HepG2 (cell line): ENCODE measurements around the gene ERC1. TPM values are rescaled to one million over a fixed set of nuclear protein-coding genes. Genes with fewer than 3 reads are reported as not detected.

ENCODE experiments used
- ATAC-seq: fragments of 200-7000 bp; cut with Tn5 transposase; 3 replicates; pipeline ENCODE4 v1.9.1; 2020; ENCODE audit warnings: mild to moderate bottlenecking, moderate library complexity
- BruUV-seq: library from RNA; stranded (reverse); fragments of 400-500 nt; replicated peaks from 2 replicates; lab custom pipeline; 2021; lab: Mats Ljungman, UMichigan
- CTCF ChIA-PET: fragments of 300-600 bp; formaldehyde crosslinking; extraction: SDS; loops from one replicate; lab custom pipeline; 2021; ENCODE audit warnings: low total read pairs, inconsistent platforms, low intra/inter-chr PET ratio; lab: Yijun Ruan, JAX
- POLR2A ChIA-PET: fragments of 350-600 bp; sonication (Branson Sonifier 250); formaldehyde crosslinking; loops from one replicate; lab custom pipeline; 2020; ENCODE audit warnings: antibody characterized with exemption, inconsistent platforms; lab: Yijun Ruan, JAX
- DNase-seq: peaks from one replicate; pipeline ENCODE4 v3.0.0-alpha.2; 2015; ENCODE audit warnings: low spot score
- FAIRE-seq: peaks from 3 replicates; lab custom pipeline; 2011; peaks lifted over from hg19 to GRCh38; lab: Jason Lieb, UNC
- H2AFZ ChIP-seq: one replicate; pipeline ENCODE4 v1.6.1; 2011; ENCODE audit warnings: low read length, inconsistent platforms
- H3K27ac ChIP-seq: fragments of 300-600 bp; 3 replicates; pipeline ENCODE4 v1.8.0; 2011; ENCODE audit warnings: mixed run types, mild to moderate bottlenecking, mixed read lengths, low read length, inconsistent platforms; ENCODE audit not compliant: insufficient read depth; ENCODE audit errors: extremely low read length
- H3K27me3 ChIP-seq, 2 experiments: fragments of 200-600 bp in 1 of 2; 2 replicates in 1 of 2; 3 replicates in 1 of 2; pipeline versions ENCODE4 v1.6.0 to v1.8.0; 2011; ENCODE audit warnings: low read length in 2 of 2, mild to moderate bottlenecking in 2 of 2, moderate library complexity in 2 of 2, inconsistent platforms in 1 of 2; ENCODE audit not compliant: insufficient read depth in 2 of 2, control insufficient read depth in 1 of 2
- H3K36me3 ChIP-seq, 2 experiments: fragments of 200-600 bp in 1 of 2; replicated peaks in 1 of 2; 2 replicates in 1 of 2; 3 replicates in 1 of 2; pipeline versions ENCODE4 v1.5.1 to v1.8.0; 2011; ENCODE audit warnings: low read length in 2 of 2, inconsistent platforms in 1 of 2; ENCODE audit not compliant: insufficient read depth in 2 of 2, control insufficient read depth in 1 of 2
- H3K4me1 ChIP-seq: 2 replicates; pipeline ENCODE4 v1.5.1; 2012; ENCODE audit warnings: low read length, inconsistent platforms; ENCODE audit not compliant: insufficient read depth
- H3K4me2 ChIP-seq: 2 replicates; pipeline ENCODE4 v1.6.0; 2011; ENCODE audit warnings: low read depth, low read length, inconsistent platforms
- H3K4me3 ChIP-seq, 3 experiments: fragments of 200-600 bp in 1 of 3; sonication (generic), shearing (Covaris generic) in 1 of 3; replicated peaks in 1 of 3; 2 replicates each; pipeline ENCODE4 v1.5.1; 2011 to 2016; ENCODE audit warnings: low read length in 3 of 3, inconsistent platforms in 2 of 3, low read depth in 2 of 3, mild to moderate bottlenecking in 2 of 3, control low read depth in 1 of 3, mixed read lengths in 1 of 3; ENCODE audit not compliant: insufficient read depth in 1 of 3
- H3K79me2 ChIP-seq: one replicate; pipeline ENCODE4 v1.6.1; 2011; ENCODE audit warnings: low read length, inconsistent platforms; ENCODE audit not compliant: insufficient read depth
- H3K9ac ChIP-seq: 2 replicates; pipeline ENCODE4 v1.6.0; 2011; ENCODE audit warnings: mild to moderate bottlenecking, low read depth, low read length, inconsistent platforms; ENCODE audit not compliant: insufficient read depth
- H3K9me3 ChIP-seq: 2 replicates; pipeline ENCODE4 v1.5.1; 2012; ENCODE audit warnings: mild to moderate bottlenecking, low read length
- H4K20me1 ChIP-seq: 2 replicates; pipeline ENCODE4 v1.6.0; 2011; ENCODE audit warnings: inconsistent platforms, mild to moderate bottlenecking, low read length, moderate library complexity; ENCODE audit not compliant: insufficient read depth
- CEBPG ChIP-seq: IDR thresholded peaks from 2 replicates; pipeline ENCODE4 v1.6.1; 2016
- DBP ChIP-seq: sonication (generic); formaldehyde crosslinking; IDR thresholded peaks from 2 replicates; pipeline ENCODE4 v1.4.0; 2020; ENCODE audit warnings: missing genetic modification reagents; ENCODE audit errors: not compliant biosample characterization
- PAWR ChIP-seq: sonication (generic); formaldehyde crosslinking; IDR thresholded peaks from 2 replicates; pipeline ENCODE4 v1.4.0; 2020; ENCODE audit warnings: missing genetic modification reagents, mild to moderate bottlenecking, borderline replicate concordance
- RARA ChIP-seq: IDR thresholded peaks from 2 replicates; pipeline ENCODE4 v1.6.1; 2016; ENCODE audit warnings: missing genetic modification reagents, missing compliant biosample characterization
- SIN3A ChIP-seq: IDR thresholded peaks from 2 replicates; pipeline ENCODE4 v1.6.1; 2011; ENCODE audit warnings: low read depth, mild to moderate bottlenecking, control low read depth, low read length, borderline replicate concordance
- SP5 ChIP-seq: IDR thresholded peaks from 2 replicates; pipeline ENCODE4 v1.6.1; 2016; ENCODE audit warnings: low read depth, borderline replicate concordance
- ZNF160 ChIP-seq: sonication (generic); formaldehyde crosslinking; IDR thresholded peaks from 2 replicates; pipeline ENCODE4 v1.8.0; 2022; ENCODE audit warnings: mild to moderate bottlenecking, inconsistent platforms, missing genetic modification reagents
- ZNF329 ChIP-seq: sonication (generic); formaldehyde crosslinking; IDR thresholded peaks from 2 replicates; pipeline ENCODE4 v1.9.0; 2021; ENCODE audit warnings: low read depth, mild to moderate bottlenecking, missing genetic modification reagents
- ZNF639 ChIP-seq: conservative IDR thresholded peaks from 2 replicates; pipeline ENCODE4 v1.6.1; 2018; ENCODE audit warnings: missing genetic modification reagents
- ZNF646 ChIP-seq: sonication (generic); formaldehyde crosslinking; IDR thresholded peaks from 2 replicates; pipeline ENCODE4 v1.9.0; 2021; ENCODE audit warnings: mild to moderate bottlenecking, missing genetic modification reagents
- ZNF724P ChIP-seq: sonication (generic); formaldehyde crosslinking; IDR thresholded peaks from 2 replicates; pipeline ENCODE4 v1.8.0; 2022; ENCODE audit warnings: missing genetic modification reagents, borderline replicate concordance
- ZNF775 ChIP-seq: sonication (generic); formaldehyde crosslinking; IDR thresholded peaks from 2 replicates; pipeline ENCODE4 v1.4.0; 2020; ENCODE audit warnings: missing genetic modification reagents, mild to moderate bottlenecking, moderate library complexity, borderline replicate concordance
- ZSCAN22 ChIP-seq: sonication (generic); formaldehyde crosslinking; IDR thresholded peaks from 2 replicates; pipeline ENCODE4 v1.4.0; 2020; ENCODE audit warnings: mild to moderate bottlenecking, missing genetic modification reagents
- in situ Hi-C: cut with HindIII; loops from 2 replicates; pipeline ENCODE4 v1.10.0; 2017; ENCODE audit warnings: low pct_unique_long_range_greater_than_20kb; ENCODE audit not compliant: extremely low pct_ligation_motif_present
- intact Hi-C: fragments of 100-400 bp; cut with micrococcal nuclease; formaldehyde crosslinking; loops from one replicate; pipeline ENCODE4 v1.10.0; 2022; ENCODE audit not compliant: unreplicated experiment
- polyA plus RNA-seq, 8 experiments: library from polyadenylated mRNA; depleted of rRNA in 3 of 8; stranded (reverse) in 7 of 8; unstranded in 1 of 8; fragments of >200 nt; fragmentation: Illumina TruSeq in 4 of 8; extraction: Trizol in 4 of 8; gene quantifications; 2 replicates each; pipeline versions ENCODE4 v1.2.1 to v1.2.3, GENCODE V29; 2011 to 2016; ENCODE audit warnings: low read depth in 4 of 8, missing spikeins in 1 of 8, mixed read lengths in 1 of 8; ENCODE audit not compliant: insufficient read depth in 1 of 8
- total RNA-seq, 5 experiments: library from RNA; depleted of rRNA; stranded (reverse); fragments of >200 nt; fragmentation: Illumina TruSeq; extraction: Trizol; gene quantifications; 2 replicates each; pipeline ENCODE4 v1.2.3, GENCODE V29; 2016; ENCODE audit warnings: low read depth in 1 of 5
- TF ChIP-seq, protein P1 (sequence below): sonication (generic); formaldehyde crosslinking; conservative IDR thresholded peaks from 2 replicates; pipeline ENCODE4 v1.4.0; 2020; ENCODE audit warnings: missing genetic modification reagents

The ERC1 gene
- total and polyA plus RNA-seq, 2 of the 13 experiments (the other 11 are each of a cell fraction or from before 2014, with no cell fraction given), result 6.1 to 12.4 TPM

DNA sequence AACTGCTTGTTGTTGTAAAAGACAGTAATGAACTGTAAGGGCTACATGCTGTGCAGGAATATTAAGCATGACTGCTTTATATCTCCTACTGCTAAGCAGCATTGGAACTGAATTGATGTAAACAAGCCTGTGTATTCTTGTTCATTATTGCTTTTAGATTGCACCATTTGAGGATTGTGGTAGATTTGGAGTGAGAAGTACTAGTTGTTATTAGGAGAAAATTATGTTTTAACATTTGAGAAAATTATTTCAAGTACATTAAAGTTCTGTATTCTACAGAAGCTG lies 212.7 kb downstream of the ERC1 start:
- H3K79me2 ChIP-seq, result no peaks in the 10 kb centered on the region
- DNase-seq (no peak), FAIRE-seq (no peak), ATAC-seq (no peak)
- intact Hi-C loops (no loop called here), in situ Hi-C loops (no loop called here)
- peaks cover 0 to 2% of the 10 kb centered on the region in 2 experiments; a peak in 2 of 5 replicates for H3K36me3 ChIP-seq
- ChIA-PET CTCF (no interaction called here), POLR2A (no interaction called here)
- H4K20me1 ChIP-seq, result no peaks in the 10 kb centered on the region
- TF ChIP-seq ZNF160 (CRISPR knock-in tag) (no peak), ZNF646 (no peak), CEBPG (CRISPR knock-in tag) (no peak), ZNF724P (CRISPR knock-in tag) (no peak), ZNF775 (CRISPR knock-in tag) (no peak), DBP (CRISPR knock-in tag) (no peak), RARA (no peak), ZNF639 (CRISPR knock-in tag) (no peak), SP5 (CRISPR knock-in tag) (no peak), ZSCAN22 (CRISPR knock-in tag) (no peak), ZNF329 (CRISPR knock-in tag) (no peak), SIN3A (no peak), PAWR (CRISPR knock-in tag) (no peak)
- TF ChIP-seq, protein P1, sequence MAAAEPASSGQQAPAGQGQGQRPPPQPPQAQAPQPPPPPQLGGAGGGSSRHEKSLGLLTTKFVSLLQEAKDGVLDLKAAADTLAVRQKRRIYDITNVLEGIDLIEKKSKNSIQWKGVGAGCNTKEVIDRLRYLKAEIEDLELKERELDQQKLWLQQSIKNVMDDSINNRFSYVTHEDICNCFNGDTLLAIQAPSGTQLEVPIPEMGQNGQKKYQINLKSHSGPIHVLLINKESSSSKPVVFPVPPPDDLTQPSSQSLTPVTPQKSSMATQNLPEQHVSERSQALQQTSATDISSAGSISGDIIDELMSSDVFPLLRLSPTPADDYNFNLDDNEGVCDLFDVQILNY (CRISPR knock-in tag), result no peak
- H3K4me2 ChIP-seq, result no peak overlapping the region
- no peaks in the 10 kb centered on the region for H3K4me1 ChIP-seq
- no peak overlapping the region for H3K4me3 ChIP-seq
- no peak overlapping the region for H3K27ac ChIP-seq
- peaks cover 2% of the 10 kb centered on the region; the same call in 1 of the 2 replicates for H3K9me3 ChIP-seq
- BruUV-seq, result no TSS peak
- no peak overlapping the region for H2AFZ ChIP-seq
- H3K27me3 ChIP-seq, result no peaks in the 10 kb centered on the region
- H3K9ac ChIP-seq, result no peak overlapping the region
